H1 (cell line): ENCODE results near the gene ALK. TPM values are rescaled to one million over a fixed set of nuclear protein-coding genes. Genes with fewer than 3 reads are reported as not detected.

Experiments used
- CTCF ChIA-PET: fragments of 300-600 bp; sonication (Branson Sonifier 250); formaldehyde crosslinking; loops from one replicate; lab custom pipeline; 2021; ENCODE audit not compliant: partially characterized antibody; lab: Charles Lee
- POLR2A ChIA-PET: fragments of 300-600 bp; sonication (Branson Sonifier 250); formaldehyde crosslinking; loops from one replicate; lab custom pipeline; 2021; ENCODE audit warnings: inconsistent platforms; ENCODE audit not compliant: partially characterized antibody; lab: Charles Lee
- DNase-seq, 2 experiments: peaks; one replicate each; pipeline versions ENCODE4 v3.0.0 to v3.0.0-alpha.2; 2010 to 2022; ENCODE audit warnings: low spot score in 2 of 2, low read depth in 1 of 2, mixed read lengths in 1 of 2
- FAIRE-seq: peaks from 2 replicates; lab custom pipeline; 2011; peaks lifted over from hg19 to GRCh38; lab: Jason Lieb, UNC
- H2AFZ ChIP-seq: 2 replicates; pipeline ENCODE4 v1.8.1; 2012; ENCODE audit warnings: low read length, inconsistent platforms
- H2AK5ac ChIP-seq: 2 replicates; pipeline ENCODE4 v1.6.1; 2013; ENCODE audit warnings: low read depth, low read length
- H2BK120ac ChIP-seq: replicated peaks from 2 replicates; pipeline ENCODE3; 2013; ENCODE audit warnings: low read depth, low read length, inconsistent platforms
- H2BK12ac ChIP-seq: 2 replicates; pipeline ENCODE4 v1.6.1; 2013; ENCODE audit warnings: low read depth, low read length
- H2BK15ac ChIP-seq: 2 replicates; pipeline ENCODE4 v1.6.1; 2013; ENCODE audit warnings: low read length
- H2BK20ac ChIP-seq: 2 replicates; pipeline ENCODE4 v1.6.1; 2013; ENCODE audit warnings: low read length
- H2BK5ac ChIP-seq: 2 replicates; pipeline ENCODE4 v1.6.1; 2013; ENCODE audit warnings: low read depth, low read length
- H3K14ac ChIP-seq: 2 replicates; pipeline ENCODE4 v1.6.1; 2013; ENCODE audit warnings: inconsistent platforms; ENCODE audit not compliant: insufficient read length
- H3K18ac ChIP-seq: 2 replicates; pipeline ENCODE4 v1.6.1; 2013; ENCODE audit warnings: low read length; ENCODE audit errors: extremely low read depth
- H3K23ac ChIP-seq: 2 replicates; pipeline ENCODE4 v1.6.1; 2013; ENCODE audit warnings: inconsistent platforms; ENCODE audit not compliant: insufficient read length
- H3K23me2 ChIP-seq: 2 replicates; pipeline ENCODE4 v1.6.1; 2013; ENCODE audit warnings: low read depth, low read length
- H3K27ac ChIP-seq: 2 replicates; pipeline ENCODE4 v1.6.1; 2011; ENCODE audit warnings: low read depth, low read length, inconsistent platforms
- H3K27me3 ChIP-seq, 4 experiments: replicated peaks in 1 of 4; 1 replicate in 1 of 4; 2 replicates in 3 of 4; pipeline versions ENCODE4 v1.6.1 to v1.8.1; 2011 to 2013; ENCODE audit warnings: low read length in 3 of 4, mild to moderate bottlenecking in 3 of 4, inconsistent platforms in 2 of 4, mixed read lengths in 2 of 4, moderate library complexity in 1 of 4; ENCODE audit not compliant: control insufficient read depth in 3 of 4, insufficient read depth in 3 of 4; ENCODE audit errors: extremely low read depth in 1 of 4
- H3K36me3 ChIP-seq, 4 experiments: 2 replicates each; pipeline versions ENCODE4 v1.6.1 to v1.8.1; 2011 to 2013; ENCODE audit warnings: mild to moderate bottlenecking in 4 of 4, low read length in 3 of 4, moderate library complexity in 2 of 4, control low read depth in 1 of 4, inconsistent platforms in 1 of 4; ENCODE audit not compliant: insufficient read depth in 4 of 4, control insufficient read depth in 2 of 4
- H3K4ac ChIP-seq: replicated peaks from 2 replicates; pipeline ENCODE3; 2013; ENCODE audit warnings: low read length, low read depth, mixed read lengths, inconsistent platforms; ENCODE audit not compliant: insufficient read length
- H3K4me1 ChIP-seq, 4 experiments: replicated peaks in 1 of 4; 1 replicate in 1 of 4; 2 replicates in 3 of 4; pipeline versions ENCODE4 v1.6.1 to v1.8.1; 2011 to 2013; ENCODE audit warnings: low read length in 3 of 4, inconsistent platforms in 2 of 4, mixed read lengths in 1 of 4; ENCODE audit not compliant: insufficient read depth in 4 of 4, control insufficient read depth in 3 of 4
- H3K4me2 ChIP-seq, 2 experiments: 2 replicates each; pipeline versions ENCODE4 v1.6.1 to v1.8.1; 2011 to 2013; ENCODE audit warnings: low read depth in 2 of 2, low read length in 2 of 2, control low read depth in 1 of 2, inconsistent platforms in 1 of 2, mild to moderate bottlenecking in 1 of 2; ENCODE audit not compliant: insufficient read depth in 1 of 2
- H3K4me3 ChIP-seq, 4 experiments: fragments of 200-600, 300-600 bp in 1 of 4; sonication (generic), shearing (Covaris generic), sonication (Bioruptor Twin) in 1 of 4; 2 replicates each; pipeline versions ENCODE4 v1.5.1 to v1.8.1; 2011 to 2016; ENCODE audit warnings: low read length in 4 of 4, low read depth in 3 of 4, control low read depth in 2 of 4, inconsistent platforms in 2 of 4, mild to moderate bottlenecking in 2 of 4, mixed read lengths in 1 of 4, moderate library complexity in 1 of 4; ENCODE audit not compliant: insufficient read depth in 2 of 4; ENCODE audit errors: extremely low read depth in 1 of 4
- H3K56ac ChIP-seq: replicated peaks from 2 replicates; pipeline ENCODE3; 2013; ENCODE audit warnings: low read depth, mild to moderate bottlenecking, mixed read lengths, low read length, inconsistent platforms; ENCODE audit not compliant: insufficient read length
- H3K79me1 ChIP-seq: 2 replicates; pipeline ENCODE4 v1.6.1; 2013; ENCODE audit warnings: low read depth, low read length, control low read depth
- H3K79me2 ChIP-seq, 2 experiments: 2 replicates each; pipeline versions ENCODE4 v1.6.1 to v1.8.1; 2012 to 2013; ENCODE audit warnings: low read length in 2 of 2, mild to moderate bottlenecking in 2 of 2, inconsistent platforms in 1 of 2; ENCODE audit not compliant: insufficient read depth in 2 of 2, control insufficient read depth in 1 of 2
- H3K9ac ChIP-seq, 4 experiments: replicated peaks in 1 of 4; 1 replicate in 1 of 4; 2 replicates in 3 of 4; pipeline versions ENCODE4 v1.6.1 to v1.8.1; 2011 to 2013; ENCODE audit warnings: low read depth in 3 of 4, low read length in 3 of 4, control low read depth in 2 of 4, mild to moderate bottlenecking in 2 of 4, moderate library complexity in 2 of 4, inconsistent platforms in 1 of 4; ENCODE audit errors: extremely low read depth in 1 of 4
- H3K9me3 ChIP-seq, 2 experiments: 2 replicates each; pipeline versions ENCODE4 v1.6.1 to v1.8.1; 2012 to 2013; ENCODE audit warnings: mild to moderate bottlenecking in 2 of 2, moderate library complexity in 2 of 2, control low read depth in 1 of 2, inconsistent platforms in 1 of 2, low read depth in 1 of 2, low read length in 1 of 2, mixed read lengths in 1 of 2; ENCODE audit not compliant: insufficient read depth in 2 of 2
- H4K20me1 ChIP-seq, 2 experiments: replicated peaks in 1 of 2; 2 replicates each; pipeline versions ENCODE3 to v1.8.1; 2011 to 2013; ENCODE audit warnings: inconsistent platforms in 2 of 2, low read length in 2 of 2, mild to moderate bottlenecking in 1 of 2; ENCODE audit not compliant: insufficient read depth in 2 of 2, control insufficient read depth in 1 of 2
- H4K5ac ChIP-seq: 2 replicates; pipeline ENCODE4 v1.6.1; 2013; ENCODE audit warnings: low read length, low read depth, mixed read lengths, inconsistent platforms; ENCODE audit not compliant: insufficient read length
- H4K8ac ChIP-seq: 2 replicates; pipeline ENCODE4 v1.8.0; 2013; ENCODE audit warnings: mild to moderate bottlenecking, moderate library complexity, low read length, inconsistent platforms; ENCODE audit not compliant: insufficient read depth; ENCODE audit errors: extremely low read depth
- H4K91ac ChIP-seq: replicated peaks from 2 replicates; pipeline ENCODE3; 2013; ENCODE audit warnings: low read length, mixed read lengths, inconsistent platforms; ENCODE audit not compliant: insufficient read length
- ATF3 ChIP-seq: IDR thresholded peaks from 2 replicates; pipeline ENCODE4 v1.6.1; 2011; ENCODE audit warnings: low read depth, mild to moderate bottlenecking, low read length; ENCODE audit not compliant: insufficient read depth
- CHD2 ChIP-seq: IDR thresholded peaks from 2 replicates; pipeline ENCODE4 v1.6.1; 2012; ENCODE audit warnings: low read length, improper control_type of control experiment
- CREB1 ChIP-seq: IDR thresholded peaks from 2 replicates; pipeline ENCODE4 v1.6.1; 2012; ENCODE audit warnings: inconsistent platforms
- EGR1 ChIP-seq: IDR thresholded peaks from 2 replicates; pipeline ENCODE4 v1.6.1; 2011; ENCODE audit warnings: low read depth, low read length, borderline replicate concordance
- GABPA ChIP-seq: IDR thresholded peaks from 2 replicates; pipeline ENCODE4 v1.6.1; 2011; ENCODE audit warnings: mild to moderate bottlenecking, low read length, moderate library complexity, borderline replicate concordance; ENCODE audit not compliant: insufficient read depth
- GTF2F1 ChIP-seq: IDR thresholded peaks from 2 replicates; pipeline ENCODE4 v1.6.1; 2012; ENCODE audit warnings: low read depth, low read length, improper control_type of control experiment, borderline replicate concordance
- HDAC6 ChIP-seq: IDR thresholded peaks from one replicate; pipeline ENCODE4 v1.7.1; 2012; ENCODE audit warnings: low read depth, mild to moderate bottlenecking, inconsistent platforms, low read length, moderate library complexity
- KDM1A ChIP-seq: fragments of 200-600, 300-600 bp; sonication (generic); IDR thresholded peaks from 2 replicates; pipeline ENCODE4 v1.7.1; 2016; ENCODE audit warnings: mild to moderate bottlenecking, low read length, borderline replicate concordance
- MAFK ChIP-seq: IDR thresholded peaks from 2 replicates; pipeline ENCODE4 v1.6.1; 2012; ENCODE audit warnings: low read depth, mild to moderate bottlenecking, improper control_type of control experiment, low read length
- NANOG ChIP-seq: IDR thresholded peaks from 2 replicates; pipeline ENCODE4 v1.6.1; 2011; ENCODE audit warnings: low read length, low read depth, mild to moderate bottlenecking, inconsistent platforms; ENCODE audit not compliant: insufficient read depth, poor library complexity, severe bottlenecking
- NRF1 ChIP-seq: IDR thresholded peaks from 2 replicates; pipeline ENCODE4 v1.6.1; 2011; ENCODE audit warnings: mild to moderate bottlenecking, low read depth, low read length, improper control_type of control experiment
- SAP30 ChIP-seq: fragments of 300-600 bp; sonication (generic); IDR thresholded peaks from 2 replicates; pipeline ENCODE4 v1.7.1; 2012; ENCODE audit warnings: low read length, moderate library complexity, mild to moderate bottlenecking, inconsistent platforms; ENCODE audit not compliant: insufficient read depth, insufficient replicate concordance
- SIRT6 ChIP-seq: IDR thresholded peaks from one replicate; pipeline ENCODE4 v1.7.1; 2012; ENCODE audit warnings: low read length, inconsistent platforms
- YY1 ChIP-seq: IDR thresholded peaks from 2 replicates; pipeline ENCODE4 v1.6.1; 2011; ENCODE audit warnings: low read depth, mild to moderate bottlenecking, low read length
- ZNF274 ChIP-seq: IDR thresholded peaks from 2 replicates; pipeline ENCODE4 v1.7.0; 2012; ENCODE audit warnings: low read length, borderline replicate concordance; ENCODE audit errors: extremely low read depth
- WGBS, 2 experiments: shearing (Covaris generic) in 1 of 2; methylation state at CpG; one replicate each; pipeline versions ENCODE4 v1.1.6 to v1.1.7; 2013 to 2015; ENCODE audit warnings: low lambda C conversion rate in 2 of 2, mixed read lengths in 2 of 2, inconsistent platforms in 1 of 2, low coverage in 1 of 2, missing lambda C conversion rate in 1 of 2; ENCODE audit not compliant: insufficient replicate concordance in 2 of 2, insufficient coverage in 1 of 2, insufficient read length in 1 of 2; ENCODE audit errors: extremely low coverage in 1 of 2, missing lambda C conversion rate in 1 of 2; 5-methylcytosine and 5-hydroxymethylcytosine counted together
- polyA plus RNA-seq, 7 experiments: library from polyadenylated mRNA; depleted of rRNA in 3 of 7; stranded (reverse) in 5 of 7; unstranded in 2 of 7; fragments of >200 nt in 5 of 7; fragments of 200-250 nt in 2 of 7; gene quantifications; 1 replicate in 5 of 7; 2 replicates in 1 of 7; 4 replicates in 1 of 7; pipeline versions ENCODE4 v1.2.1 to v1.2.3, GENCODE V29; 2011 to 2013; ENCODE audit warnings: missing spikeins in 2 of 7, mixed read lengths in 2 of 7
- total RNA-seq: library from RNA; stranded (reverse); fragmentation: NEBNext Ultra II Directional; extraction: Animal tissue kit (Norgen Biotek cat#: 25700); gene quantifications from 2 replicates; pipeline ENCODE4 v1.2.1, GENCODE V29; 2021

The ALK gene
- total and polyA plus RNA-seq, 2 of the 8 experiments (the other 6 are each of a cell fraction or from before 2014, with no cell fraction given): 0.02 to 0.09 TPM

DNA sequence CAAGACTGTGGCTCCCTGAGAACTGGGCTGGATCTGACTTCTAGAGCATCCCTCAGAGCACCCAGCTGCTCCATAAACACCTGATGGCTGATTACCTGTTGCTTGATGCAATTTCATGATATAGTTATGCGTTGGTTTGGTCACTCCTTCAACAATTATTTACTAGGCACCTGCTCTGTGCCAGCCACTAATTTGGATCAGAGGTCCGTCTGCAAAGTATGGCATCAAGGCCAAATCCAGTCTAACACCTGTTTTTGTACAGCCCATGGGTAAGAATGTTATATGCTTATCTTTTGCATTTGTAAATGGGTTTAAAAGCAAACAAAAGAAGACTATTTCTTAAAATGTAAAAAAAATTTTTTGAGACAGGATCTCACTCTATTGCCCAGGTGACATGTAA is 348.2 kb downstream of the ALK start:
- DNase-seq (no peak), FAIRE-seq (no peak)
- no peak overlapping the region for H2AK5ac ChIP-seq
- 90% methylated on average over 2 of the region's 2 CpGs; no CpG with 5 or more reads in 1 of the 2 experiments for WGBS, 2 experiments
- no peak overlapping the region for H2BK15ac ChIP-seq
- H3K4me3 ChIP-seq: no peak overlapping the region
- H3K27ac ChIP-seq: no peak overlapping the region
- H2BK20ac ChIP-seq: no peak overlapping the region
- H2AFZ ChIP-seq: no peak overlapping the region
- no peak overlapping the region for H4K91ac ChIP-seq
- no peak overlapping the region for H2BK5ac ChIP-seq
- H3K4ac ChIP-seq: no peak overlapping the region
- H3K23me2 ChIP-seq: no peaks in the 10 kb centered on the region
- no peak overlapping the region for H3K56ac ChIP-seq
- no peak overlapping the region for H3K23ac ChIP-seq
- no peak overlapping the region for H3K4me2 ChIP-seq
- no peaks in the 10 kb centered on the region for H3K79me2 ChIP-seq
- no peaks in the 10 kb centered on the region; a peak in 1 of 7 replicates for H3K27me3 ChIP-seq
- CTCF ChIA-PET: interaction anchor here (0.9 kb wide), 1 partner anchor 28 kb away, joined by 5 read pairs; no protein-coding TSS in a partner anchor
- H3K18ac ChIP-seq: no peak overlapping the region
- H3K14ac ChIP-seq: no peak overlapping the region
- no peaks in the 10 kb centered on the region for H3K9me3 ChIP-seq
- H2BK120ac ChIP-seq: no peak overlapping the region
- H4K8ac ChIP-seq: no peak overlapping the region
- H2BK12ac ChIP-seq: no peak overlapping the region
- H3K36me3 ChIP-seq: no peaks in the 10 kb centered on the region
- no peak overlapping the region for H4K5ac ChIP-seq
- H4K20me1 ChIP-seq: peaks cover 0 to 2% of the 10 kb centered on the region in 2 experiments
- no peaks in the 10 kb centered on the region for H3K4me1 ChIP-seq
- POLR2A ChIA-PET: no interaction called here
- H3K79me1 ChIP-seq: no peaks in the 10 kb centered on the region
- no peak overlapping the region for H3K9ac ChIP-seq
- no peak for TF ChIP-seq SIRT6
- no peak for TF ChIP-seq GTF2F1
- no peak for TF ChIP-seq CHD2
- no peak for TF ChIP-seq NRF1
- TF ChIP-seq HDAC6: no peak
- no peak for TF ChIP-seq GABPA
- TF ChIP-seq EGR1: no peak
- TF ChIP-seq SAP30: no peak
- no peak for TF ChIP-seq CREB1
- no peak for TF ChIP-seq MAFK
- TF ChIP-seq NANOG: no peak
- no peak for TF ChIP-seq YY1
- TF ChIP-seq ZNF274: no peak
- no peak for TF ChIP-seq KDM1A
- TF ChIP-seq ATF3: no peak
